Lung (tissue), 12 donors: Measurements from ENCODE around the gene COL25A1. TPM values are rescaled to one million over a fixed set of nuclear protein-coding genes. Genes with fewer than 3 reads are reported as not detected.

Source experiments
- ATAC-seq: fragments of 200-7000 bp; cut with Tn5 transposase; one replicate; pipeline ENCODE4 v1.9.1; 2020; ENCODE audit warnings: moderate number of reproducible peaks; ENCODE audit not compliant: insufficient read depth, low FRiP score
- DNase-seq, 3 donors: peaks; one replicate each; pipeline ENCODE4 v3.0.0-alpha.2; 2013 to 2017
- H3K27ac ChIP-seq, 2 donors: one replicate each; pipeline ENCODE4 v1.5.1; 2013; ENCODE audit warnings: mild to moderate bottlenecking in 2 of 2, moderate library complexity in 2 of 2, control low read depth in 1 of 2, inconsistent platforms in 1 of 2, low read depth in 1 of 2, low read length in 1 of 2
- H3K27me3 ChIP-seq, 3 donors: one replicate each; pipeline ENCODE4 v1.5.1; 2013; ENCODE audit warnings: low read length in 2 of 3; ENCODE audit not compliant: control insufficient read depth in 3 of 3, insufficient read depth in 3 of 3
- H3K36me3 ChIP-seq, 4 donors: one replicate each; pipeline ENCODE4 v1.5.1; 2013; ENCODE audit warnings: low read length in 4 of 4, mild to moderate bottlenecking in 1 of 4, moderate library complexity in 1 of 4; ENCODE audit not compliant: control insufficient read depth in 4 of 4, insufficient read depth in 4 of 4
- H3K4me1 ChIP-seq, 5 donors: one replicate each; pipeline ENCODE4 v1.5.1; 2013; ENCODE audit warnings: low read length in 5 of 5, mild to moderate bottlenecking in 2 of 5, moderate library complexity in 1 of 5; ENCODE audit not compliant: control insufficient read depth in 5 of 5, insufficient read depth in 5 of 5
- H3K4me3 ChIP-seq: one replicate; pipeline ENCODE4 v1.5.1; 2013; ENCODE audit warnings: mild to moderate bottlenecking, control low read depth, moderate library complexity
- H3K9ac ChIP-seq, 2 donors: one replicate each; pipeline ENCODE4 v1.5.1; 2013; ENCODE audit warnings: low read length in 2 of 2, control low read depth in 1 of 2; ENCODE audit not compliant: insufficient read depth in 1 of 2
- H3K9me3 ChIP-seq, 4 donors: one replicate each; pipeline ENCODE4 v1.5.1; 2013; ENCODE audit warnings: low read length in 3 of 4, mild to moderate bottlenecking in 1 of 4, moderate library complexity in 1 of 4; ENCODE audit not compliant: control insufficient read depth in 4 of 4, insufficient read depth in 3 of 4
- WGBS, 2 donors: extraction: QIAGEN DNeasy Blood & Tissue Kit; methylation state at CpG; one replicate each; pipeline ENCODE4 v1.1.7; 2013; 5-methylcytosine and 5-hydroxymethylcytosine counted together
- polyA plus RNA-seq, 2 donors: library from polyadenylated mRNA; stranded (reverse); fragments of 200-250 nt; gene quantifications; one replicate each; pipeline ENCODE4 v1.2.1, GENCODE V29; 2013
- total RNA-seq, 2 donors: library from RNA; depleted of rRNA in 1 of 2; stranded (reverse); fragments of >200 nt in 1 of 2; gene quantifications; one replicate each; pipeline ENCODE4 v1.2.1, GENCODE V29; 2014 to 2021
- TF ChIP-seq, protein P1 (sequence below): IDR thresholded peaks from 2 replicates; pipeline ENCODE4 v1.5.1; 2012; ENCODE audit warnings: mild to moderate bottlenecking; ENCODE audit errors: control extremely low read depth, extremely low read depth
- donor health status: control.
- donor health status: control.
- donor health status: Bipolar disorder and iron deficiency.
- donor health status: healthy.
- donor health status: DM: yes; HTN: yes; CAD: no.

COL25A1 gene
- total and polyA plus RNA-seq, 4 donors = 0.06 to 3.5 (median 1.8) TPM

DNA sequence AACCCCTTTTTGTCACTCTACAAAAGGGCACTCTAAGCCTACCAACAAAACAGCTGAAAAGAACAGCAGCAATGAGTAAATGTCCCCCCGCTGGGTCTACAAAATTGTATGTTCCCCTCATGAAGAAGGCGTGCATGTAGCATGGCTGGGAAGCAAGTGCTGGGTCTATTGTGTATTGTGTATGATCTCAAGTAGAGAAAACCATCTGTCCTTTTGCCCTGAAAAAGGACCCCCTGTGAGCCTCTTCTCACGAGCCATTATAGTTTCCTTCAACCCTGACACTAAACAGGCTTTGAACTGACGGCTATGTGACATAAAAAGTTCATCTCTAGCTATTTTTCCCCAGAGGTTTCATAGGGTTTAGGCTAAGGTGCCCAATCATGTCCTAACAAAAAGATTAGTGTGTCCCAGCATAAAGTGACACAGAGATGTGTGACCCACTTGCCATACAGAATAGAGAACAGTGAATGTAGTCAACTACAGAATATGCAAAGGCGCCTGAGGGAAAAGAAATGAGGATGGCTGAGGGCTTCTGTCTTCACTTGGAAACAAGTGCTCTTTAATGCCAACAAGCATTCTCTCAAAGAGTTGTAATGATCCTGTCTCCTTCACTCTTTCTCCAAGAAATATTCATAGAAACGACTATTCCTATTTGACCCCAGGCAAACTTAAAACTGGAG, 27.3 kb downstream of the COL25A1 start:
- Histone ChIP-seq H3K9ac (no peak overlapping the region), H3K36me3 (no peaks in the 10 kb centered on the region), H3K27ac (no peak overlapping the region), H3K27me3 (no peaks in the 10 kb centered on the region), H3K4me1 (no peaks in the 10 kb centered on the region), H3K9me3 (no peaks in the 10 kb centered on the region), H3K4me3 (no peak overlapping the region)
- no peak for ATAC-seq
- TF ChIP-seq, protein P1, sequence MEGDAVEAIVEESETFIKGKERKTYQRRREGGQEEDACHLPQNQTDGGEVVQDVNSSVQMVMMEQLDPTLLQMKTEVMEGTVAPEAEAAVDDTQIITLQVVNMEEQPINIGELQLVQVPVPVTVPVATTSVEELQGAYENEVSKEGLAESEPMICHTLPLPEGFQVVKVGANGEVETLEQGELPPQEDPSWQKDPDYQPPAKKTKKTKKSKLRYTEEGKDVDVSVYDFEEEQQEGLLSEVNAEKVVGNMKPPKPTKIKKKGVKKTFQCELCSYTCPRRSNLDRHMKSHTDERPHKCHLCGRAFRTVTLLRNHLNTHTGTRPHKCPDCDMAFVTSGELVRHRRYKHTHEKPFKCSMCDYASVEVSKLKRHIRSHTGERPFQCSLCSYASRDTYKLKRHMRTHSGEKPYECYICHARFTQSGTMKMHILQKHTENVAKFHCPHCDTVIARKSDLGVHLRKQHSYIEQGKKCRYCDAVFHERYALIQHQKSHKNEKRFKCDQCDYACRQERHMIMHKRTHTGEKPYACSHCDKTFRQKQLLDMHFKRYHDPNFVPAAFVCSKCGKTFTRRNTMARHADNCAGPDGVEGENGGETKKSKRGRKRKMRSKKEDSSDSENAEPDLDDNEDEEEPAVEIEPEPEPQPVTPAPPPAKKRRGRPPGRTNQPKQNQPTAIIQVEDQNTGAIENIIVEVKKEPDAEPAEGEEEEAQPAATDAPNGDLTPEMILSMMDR = no peak
- WGBS, 2 donors = 91 to 93% methylated on average over 6 of the region's 6 CpGs
- no peak for DNase-seq

DNA sequence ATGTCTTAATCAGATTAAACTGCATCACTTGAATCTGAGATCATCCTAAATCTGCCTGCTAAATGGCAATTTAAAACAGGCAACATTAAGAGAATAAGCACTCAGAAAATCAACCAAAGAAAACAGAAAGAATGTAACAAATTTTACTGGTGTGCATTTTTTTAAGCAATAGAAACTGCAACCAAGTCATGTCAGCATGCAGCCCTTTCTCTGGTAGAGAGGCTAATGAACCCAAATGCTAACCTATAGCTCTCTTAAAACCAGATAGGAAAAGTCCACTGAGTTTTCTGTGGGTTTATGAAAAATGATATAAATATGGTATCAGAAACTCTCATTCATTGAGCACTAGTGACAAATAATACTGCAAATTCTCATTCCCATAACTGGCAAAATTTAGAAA, 35.6 kb downstream of the COL25A1 start:
- no peak for ATAC-seq
- H3K4me1 ChIP-seq = no peaks in the 10 kb centered on the region
- no peak overlapping the region for H3K9ac ChIP-seq
- H3K36me3 ChIP-seq = no peaks in the 10 kb centered on the region
- no peaks in the 10 kb centered on the region for H3K27me3 ChIP-seq
- DNase-seq = no peak
- no peak overlapping the region for H3K4me3 ChIP-seq
- TF ChIP-seq, protein P1 = no peak
- H3K9me3 ChIP-seq = no peaks in the 10 kb centered on the region
- no peak overlapping the region for H3K27ac ChIP-seq

DNA sequence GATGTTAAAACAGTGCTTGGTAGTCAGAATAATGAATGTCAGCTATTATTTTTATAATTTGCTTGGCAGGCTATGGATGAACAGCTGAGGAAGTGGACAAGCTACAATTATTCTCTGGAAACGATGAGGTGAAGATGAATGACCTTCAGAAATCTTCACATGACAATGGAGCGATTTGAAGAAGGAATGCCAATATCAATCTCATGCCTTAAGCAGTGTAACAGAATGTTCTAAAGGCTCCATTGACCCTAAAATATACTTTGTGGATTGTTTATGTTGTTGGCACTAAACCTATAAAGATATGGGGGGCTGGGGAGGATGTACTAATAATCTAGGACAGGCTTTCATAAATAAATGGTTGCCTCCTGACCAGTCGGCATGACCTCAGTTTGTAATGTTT, 36.2 kb downstream of the COL25A1 start:
- DNase-seq = no peak
- Histone ChIP-seq H3K4me3 (no peak overlapping the region), H3K36me3 (no peaks in the 10 kb centered on the region), H3K9me3 (no peaks in the 10 kb centered on the region), H3K4me1 (no peaks in the 10 kb centered on the region), H3K27me3 (no peaks in the 10 kb centered on the region), H3K9ac (no peak overlapping the region), H3K27ac (no peak overlapping the region)
- 63 to 72% methylated on average over 3 of the region's 3 CpGs for WGBS, 2 donors
- TF ChIP-seq, protein P1 = no peak
- no peak for ATAC-seq

DNA sequence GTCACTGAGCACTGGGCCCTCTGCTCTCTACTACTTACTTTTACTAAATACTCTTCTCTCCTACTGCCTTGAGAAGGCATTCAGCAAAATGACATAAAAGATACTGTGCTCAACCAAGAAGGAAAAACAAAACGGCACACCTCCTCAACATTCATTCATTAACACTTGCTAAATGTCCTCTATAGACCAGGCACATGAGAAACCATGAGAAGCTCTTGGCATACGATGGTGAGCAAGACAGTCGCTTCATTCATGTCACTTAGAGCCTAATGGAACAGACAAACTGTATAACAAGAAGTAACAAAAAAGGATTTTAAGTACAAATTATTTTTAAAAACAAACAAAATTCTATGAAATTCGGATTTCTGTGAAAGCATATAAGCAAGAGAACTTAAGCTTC, 38.7 kb downstream of the COL25A1 start:
- H3K4me1 ChIP-seq = no peaks in the 10 kb centered on the region
- DNase-seq = no peak
- 86 to 87% methylated on average over 4 of the region's 4 CpGs for WGBS, 2 donors
- no peak for ATAC-seq
- H3K9ac ChIP-seq = no peak overlapping the region
- no peak overlapping the region for H3K4me3 ChIP-seq
- H3K9me3 ChIP-seq = no peaks in the 10 kb centered on the region
- H3K36me3 ChIP-seq = no peaks in the 10 kb centered on the region
- TF ChIP-seq, protein P1 = no peak
- no peak overlapping the region for H3K27ac ChIP-seq
- no peaks in the 10 kb centered on the region for H3K27me3 ChIP-seq
